Skeletal muscle tissue (tissue), 4 donors: ENCODE measurements around the gene CAPN14. TPM values are rescaled to one million over a fixed set of nuclear protein-coding genes. Genes with fewer than 3 reads are reported as not detected.

Experiments
- H3K27ac ChIP-seq: one replicate; pipeline ENCODE4 v1.7.0; 2013; ENCODE audit warnings: mild to moderate bottlenecking, low read depth, low read length, inconsistent platforms
- H3K27me3 ChIP-seq, 3 donors: one replicate each; pipeline ENCODE4 v1.7.0; 2013; ENCODE audit warnings: low read length in 3 of 3; ENCODE audit not compliant: control insufficient read depth in 3 of 3, insufficient read depth in 3 of 3
- H3K36me3 ChIP-seq, 3 donors: one replicate each; pipeline ENCODE4 v1.7.0; 2013; ENCODE audit warnings: low read length in 3 of 3; ENCODE audit not compliant: control insufficient read depth in 3 of 3, insufficient read depth in 3 of 3
- H3K4me1 ChIP-seq, 3 donors: one replicate each; pipeline ENCODE4 v1.7.0; 2013; ENCODE audit warnings: low read length in 3 of 3, mild to moderate bottlenecking in 3 of 3; ENCODE audit not compliant: control insufficient read depth in 3 of 3, insufficient read depth in 3 of 3
- H3K4me3 ChIP-seq, 3 donors: one replicate each; pipeline ENCODE4 v1.7.0; 2013; ENCODE audit warnings: low read length in 3 of 3
- H3K9ac ChIP-seq, 3 donors: one replicate each; pipeline ENCODE4 v1.7.0; 2013; ENCODE audit warnings: low read length in 3 of 3, mild to moderate bottlenecking in 3 of 3, moderate library complexity in 2 of 3, low read depth in 1 of 3
- H3K9me3 ChIP-seq, 3 donors: one replicate each; pipeline ENCODE4 v1.7.0; 2013; ENCODE audit warnings: low read length in 3 of 3; ENCODE audit not compliant: control insufficient read depth in 3 of 3
- total RNA-seq: library from RNA; depleted of rRNA; stranded (reverse); fragments of >200 nt; gene quantifications from one replicate; pipeline ENCODE4 v1.2.3, GENCODE V29; 2014
- donor health status: Osteomylitis.

The CAPN14 gene
- total RNA-seq, 1 donor from 2014 or later: not detected

GRCh38 chr2:31150120-31150670, 67.1 kb downstream of the CAPN14 start:
- H3K9me3 ChIP-seq: no peaks in the 10 kb centered on the region
- no peak overlapping the region for H3K4me3 ChIP-seq
- peaks cover 0 to 5% (median 5%) of the 10 kb centered on the region in 3 donors for H3K27me3 ChIP-seq
- no peak overlapping the region for H3K27ac ChIP-seq
- no peaks in the 10 kb centered on the region for H3K36me3 ChIP-seq
- no peaks in the 10 kb centered on the region for H3K4me1 ChIP-seq
- H3K9ac ChIP-seq: no peak overlapping the region

- Histone ChIP-seq H3K9ac (no peak overlapping the region), H3K4me1 (no peaks in the 10 kb centered on the region), H3K9me3 (no peaks in the 10 kb centered on the region), H3K27me3 (peaks cover 0 to 5% (median 5%) of the 10 kb centered on the region in 3 donors), H3K27ac (no peak overlapping the region), H3K4me3 (no peak overlapping the region), H3K36me3 (no peaks in the 10 kb centered on the region)
Observed at GRCh38 chr2:31148514-31148913, 68.8 kb downstream of the CAPN14 start.

- Histone ChIP-seq H3K27me3 (peaks cover 0 to 5% (median 5%) of the 10 kb centered on the region in 3 donors), H3K36me3 (no peaks in the 10 kb centered on the region), H3K9me3 (no peaks in the 10 kb centered on the region), H3K4me3 (no peak overlapping the region), H3K27ac (no peak overlapping the region), H3K4me1 (no peaks in the 10 kb centered on the region), H3K9ac (no peak overlapping the region)
Observed at GRCh38 chr2:31147645-31148044, 69.7 kb downstream of the CAPN14 start.

DNA sequence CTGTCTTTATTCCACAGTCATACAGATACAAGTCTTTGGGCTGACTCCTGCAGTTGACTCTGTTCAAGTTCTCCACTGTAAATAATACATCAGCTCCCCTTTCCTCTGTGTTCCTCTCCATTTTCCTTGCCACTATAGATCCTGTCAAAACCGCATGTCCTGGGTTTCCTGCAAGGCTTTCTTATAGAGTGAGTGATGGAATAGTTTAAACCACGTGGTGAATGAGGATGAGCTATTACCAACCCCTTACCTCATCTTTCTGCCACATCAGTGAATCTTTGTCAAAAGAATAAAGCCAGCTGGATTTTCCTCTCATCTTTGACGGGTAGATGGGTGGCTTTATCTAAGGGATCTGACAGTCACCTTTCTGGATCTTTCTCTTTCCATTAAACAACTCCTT, 75.2 kb downstream of the CAPN14 start:
- no peak overlapping the region for H3K4me3 ChIP-seq
- peaks cover 8 to 15% (median 9%) of the 10 kb centered on the region in 3 donors for H3K27me3 ChIP-seq
- H3K36me3 ChIP-seq: no peaks in the 10 kb centered on the region

GRCh38 chr2:31141443-31142085, 75.8 kb downstream of the CAPN14 start:
- Histone ChIP-seq H3K4me1 (peaks cover 6 to 13% (median 8%) of the 10 kb centered on the region in 3 donors), H3K27me3 (peaks cover 14 to 21% (median 14%) of the 10 kb centered on the region in 3 donors), H3K27ac (no peak overlapping the region), H3K4me3 (no peak overlapping the region), H3K9ac (no peak overlapping the region), H3K9me3 (no peaks in the 10 kb centered on the region), H3K36me3 (no peaks in the 10 kb centered on the region)

More for the DNA sequence above, 75.2 kb downstream of the CAPN14 start:
- Histone ChIP-seq H3K4me1 (peaks cover 2 to 10% (median 7%) of the 10 kb centered on the region in 3 donors), H3K27ac (no peak overlapping the region), H3K9ac (no peak overlapping the region), H3K9me3 (no peaks in the 10 kb centered on the region)

DNA sequence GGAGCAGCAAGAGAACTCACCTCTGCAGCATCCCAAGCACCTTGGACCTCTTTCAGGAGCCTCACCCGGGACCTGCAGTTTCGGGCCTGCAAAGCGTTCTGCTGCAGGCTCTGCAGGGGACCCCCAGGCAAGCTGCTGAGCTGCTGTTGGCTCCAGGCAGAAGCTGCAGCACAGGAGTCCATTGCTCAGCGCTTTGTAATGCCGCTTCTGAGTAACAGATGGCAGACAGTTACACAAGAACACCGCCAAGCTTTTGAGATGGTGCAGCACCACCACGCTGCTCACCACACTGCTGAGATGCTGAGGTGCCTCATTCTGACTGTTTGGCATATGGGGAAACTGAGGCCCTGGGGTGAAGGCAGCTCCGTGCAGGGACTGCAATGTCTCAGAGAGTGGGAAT, 77.2 kb downstream of the CAPN14 start:
- Histone ChIP-seq H3K27ac (no peak overlapping the region), H3K27me3 (peaks cover 24 to 33% (median 28%) of the 10 kb centered on the region in 3 donors), H3K4me3 (no peak overlapping the region), H3K4me1 (peaks cover 6 to 13% (median 8%) of the 10 kb centered on the region in 3 donors), H3K9ac (no peak overlapping the region), H3K9me3 (no peaks in the 10 kb centered on the region), H3K36me3 (no peaks in the 10 kb centered on the region)

DNA sequence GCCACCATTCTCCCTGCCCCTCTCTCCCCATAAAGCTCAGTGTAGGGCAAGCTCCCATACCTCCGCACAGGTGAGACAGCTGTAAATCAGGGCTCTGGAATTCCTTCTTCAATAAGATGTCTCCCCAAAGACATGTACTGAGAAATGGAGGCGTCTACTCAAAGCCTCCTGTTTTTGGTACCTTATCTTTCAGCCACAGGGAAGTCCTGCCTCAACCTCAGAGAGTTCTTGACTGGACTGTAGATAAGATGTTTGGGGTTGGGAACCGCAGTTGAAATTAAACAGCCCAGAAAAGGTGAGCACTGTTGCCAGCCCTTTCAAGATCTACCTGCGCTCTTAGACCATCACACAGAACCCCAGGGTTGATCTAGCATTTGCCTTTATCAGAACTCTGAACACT, 77.6 kb downstream of the CAPN14 start:
- Histone ChIP-seq H3K27ac (no peak overlapping the region), H3K27me3 (peaks cover 24 to 38% (median 33%) of the 10 kb centered on the region in 3 donors), H3K4me1 (peaks cover 6 to 13% (median 8%) of the 10 kb centered on the region in 3 donors)

DNA sequence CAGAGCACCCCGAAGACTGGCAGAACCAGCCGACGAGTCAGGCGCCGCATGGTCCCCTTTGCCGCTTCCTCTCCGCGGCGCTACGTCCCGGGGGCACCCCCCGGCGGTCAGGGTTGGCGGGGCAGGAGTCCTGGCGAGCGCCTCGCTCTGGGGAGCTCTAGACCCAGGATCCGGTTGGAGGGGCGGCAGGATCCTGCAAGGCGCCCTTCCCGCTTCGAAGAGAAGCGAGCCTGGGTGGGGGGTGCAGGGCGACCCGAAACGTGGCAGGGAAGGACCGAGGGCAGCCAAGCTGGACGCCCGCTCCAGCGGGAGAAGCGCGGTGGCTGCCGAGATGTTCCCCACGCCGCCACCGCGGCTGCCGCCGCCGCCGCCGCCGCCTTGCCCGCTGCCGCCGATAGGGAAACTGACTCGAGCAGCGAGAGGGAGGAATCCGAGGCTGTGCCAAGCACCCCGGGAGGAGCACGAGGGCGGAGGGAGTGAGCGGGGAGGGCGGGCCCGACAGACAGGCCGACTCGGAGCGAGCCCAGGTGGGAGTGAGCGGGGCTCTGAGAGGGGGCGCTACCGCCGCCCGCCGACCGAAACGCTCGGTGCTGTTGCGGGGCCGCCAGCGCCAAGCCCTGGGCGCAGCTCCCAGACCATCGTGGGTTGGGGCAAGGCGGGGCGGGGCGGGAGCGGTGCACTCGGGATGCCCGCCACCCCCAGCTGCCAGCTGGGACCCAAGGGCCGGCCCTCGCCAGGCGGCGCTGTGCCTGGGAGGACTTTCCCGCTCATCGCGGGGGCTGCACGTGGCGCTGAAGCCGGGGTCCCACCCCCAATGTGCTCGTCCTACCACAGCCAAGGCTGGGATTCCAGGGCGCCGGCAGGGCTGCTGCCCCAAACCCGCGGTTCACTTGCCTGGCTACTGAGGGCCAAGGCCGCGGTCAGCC, 79.0 kb downstream of the CAPN14 start, which contains the start of gene GALNT14:
Gene GALNT14, minus strand, starts transcription at position 404 of the 926 bp plus-strand sequence. Its CDS starts 354 bp downstream, at position 50.
- Histone ChIP-seq H3K36me3 (no peaks in the 10 kb centered on the region), H3K4me1 (peaks cover 6 to 13% (median 8%) of the 10 kb centered on the region in 3 donors), H3K4me3 (peak within 1 kb of the TSS; percentile 67 to 73 (median 71)), H3K9ac (peak within 1 kb of the TSS in 2 of 3 donors; percentile 56 to 57), H3K9me3 (no peaks in the 10 kb centered on the region), H3K27me3 (peaks cover 24 to 46% (median 42%) of the 10 kb centered on the region in 3 donors), H3K27ac (no peak within 1 kb of the TSS)

More for the DNA sequence above, 77.6 kb downstream of the CAPN14 start:
- Histone ChIP-seq H3K36me3 (no peaks in the 10 kb centered on the region), H3K9me3 (no peaks in the 10 kb centered on the region), H3K9ac (no peak overlapping the region), H3K4me3 (no peak overlapping the region)

- H3K9ac ChIP-seq: peak overlapping the region in 2 of 3 donors; percentile 56 to 57
- H3K9me3 ChIP-seq: no peaks in the 10 kb centered on the region
- peaks cover 24 to 46% (median 42%) of the 10 kb centered on the region in 3 donors for H3K27me3 ChIP-seq
- H3K36me3 ChIP-seq: no peaks in the 10 kb centered on the region
- H3K4me1 ChIP-seq: peaks cover 6 to 13% (median 8%) of the 10 kb centered on the region in 3 donors
- no peak overlapping the region for H3K27ac ChIP-seq
- H3K4me3 ChIP-seq: peak overlapping the region; percentile 67 to 73 (median 71)
Observed at GRCh38 chr2:31137211-31138036, 79.9 kb downstream of the CAPN14 start.
